ENCODE results near the gene SERTM1.

DNA sequence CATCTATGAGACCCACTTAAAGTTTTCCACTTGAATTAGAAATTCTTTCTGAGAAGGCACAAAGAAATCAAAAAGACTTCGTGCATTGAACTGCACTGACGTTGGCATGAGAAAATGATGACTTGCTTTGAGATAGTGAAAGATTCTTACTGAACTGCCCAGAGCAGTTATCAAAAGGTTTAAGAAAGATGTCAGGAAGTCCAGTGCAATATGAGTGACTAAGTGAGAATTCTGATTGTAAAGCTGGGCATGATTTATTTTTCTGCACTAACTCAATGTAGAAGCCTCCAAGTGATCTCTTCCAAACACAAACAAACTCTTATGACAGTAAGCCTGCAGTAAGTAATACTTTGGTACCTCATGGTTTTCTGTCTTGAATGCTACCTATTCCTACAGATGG lies 52.1 kb downstream of the SERTM1 start:
- TF ChIP-seq, protein P1, sequence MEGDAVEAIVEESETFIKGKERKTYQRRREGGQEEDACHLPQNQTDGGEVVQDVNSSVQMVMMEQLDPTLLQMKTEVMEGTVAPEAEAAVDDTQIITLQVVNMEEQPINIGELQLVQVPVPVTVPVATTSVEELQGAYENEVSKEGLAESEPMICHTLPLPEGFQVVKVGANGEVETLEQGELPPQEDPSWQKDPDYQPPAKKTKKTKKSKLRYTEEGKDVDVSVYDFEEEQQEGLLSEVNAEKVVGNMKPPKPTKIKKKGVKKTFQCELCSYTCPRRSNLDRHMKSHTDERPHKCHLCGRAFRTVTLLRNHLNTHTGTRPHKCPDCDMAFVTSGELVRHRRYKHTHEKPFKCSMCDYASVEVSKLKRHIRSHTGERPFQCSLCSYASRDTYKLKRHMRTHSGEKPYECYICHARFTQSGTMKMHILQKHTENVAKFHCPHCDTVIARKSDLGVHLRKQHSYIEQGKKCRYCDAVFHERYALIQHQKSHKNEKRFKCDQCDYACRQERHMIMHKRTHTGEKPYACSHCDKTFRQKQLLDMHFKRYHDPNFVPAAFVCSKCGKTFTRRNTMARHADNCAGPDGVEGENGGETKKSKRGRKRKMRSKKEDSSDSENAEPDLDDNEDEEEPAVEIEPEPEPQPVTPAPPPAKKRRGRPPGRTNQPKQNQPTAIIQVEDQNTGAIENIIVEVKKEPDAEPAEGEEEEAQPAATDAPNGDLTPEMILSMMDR (IDR thresholded peaks at IDR 0.05 in 8 of 11, conservative IDR thresholded peaks at IDR 0.05 in 3 of 11) = no peak
- TF ChIP-seq POLR2A (IDR thresholded peaks at IDR 0.05) (no peak), POLR2AphosphoS5 (IDR thresholded peaks at IDR 0.05) (no peak)
